Renal cortex interstitium (tissue), 11 donors: ENCODE data around the gene CTSS. TPM values are rescaled to one million over a fixed set of nuclear protein-coding genes. Genes with fewer than 3 reads are reported as not detected.
"Not testable (repeated sequence)": the region's sequence is repeated elsewhere in the genome, so short reads cannot be mapped to it uniquely, and the experiment has no call there.

Source experiments
- DNase-seq, 11 donors: peaks; one replicate each; pipeline ENCODE4 v3.0.0-alpha.2; 2013; ENCODE audit warnings: low read depth in 9 of 11, low spot score in 4 of 11; ENCODE audit errors: extremely low read depth in 1 of 11
- polyA plus RNA-seq, 3 donors: library from polyadenylated mRNA; unstranded; fragments of 120-200 nt; gene quantifications; one replicate each; pipeline ENCODE4 v1.2.1, GENCODE V29; 2013; ENCODE audit not compliant: insufficient read length in 3 of 3

The CTSS gene
- polyA plus RNA-seq, 3 donors = 12.3 to 14.0 (median 13.5) TPM

GRCh38 chr1:150724336-150724735 is 41.2 kb downstream of the CTSS start:
- DNase-seq = no peak

GRCh38 chr1:150720703-150721102 is 44.9 kb downstream of the CTSS start, which contains the start of gene HORMAD1:
Gene HORMAD1, minus strand, starts transcription at chr1:150720895. Its CDS starts 1,390 bp downstream, at chr1:150719505.
- DNase-seq = no peak

GRCh38 chr1:150720098-150720497 is 45.5 kb downstream of the CTSS start:
- DNase-seq = no peak

- DNase-seq = no peak
These were observed 47.2 kb downstream of the CTSS start for GRCh38 chr1:150718225-150718891.

GRCh38 chr1:150709031-150709430 is 56.5 kb downstream of the CTSS start:
- not testable (repeated sequence) for DNase-seq

GRCh38 chr1:150708595-150708994 is 57.0 kb downstream of the CTSS start:
- no peak for DNase-seq

- DNase-seq = no peak
These were observed 59.5 kb downstream of the CTSS start for GRCh38 chr1:150706091-150706490.

GRCh38 chr1:150703427-150703826 is 62.2 kb downstream of the CTSS start:
- DNase-seq = no peak

GRCh38 chr1:150696995-150697927 is 68.3 kb downstream of the CTSS start, which contains the start of gene GOLPH3L:
Gene GOLPH3L, minus strand, starts transcription at chr1:150697154. Its CDS starts 2,316 bp downstream, at chr1:150694838.
- DNase-seq = peak; percentile 92 to 99 (median 96)

- DNase-seq = peak in 2 of 11 donors; percentile 5 to 11
These were observed 69.0 kb downstream of the CTSS start for GRCh38 chr1:150696590-150696989.

- no peak for DNase-seq
These were observed 69.4 kb downstream of the CTSS start for GRCh38 chr1:150696162-150696561.

GRCh38 chr1:150695561-150695960 is 70.0 kb downstream of the CTSS start:
- no peak for DNase-seq

- DNase-seq = no peak
These were observed 72.9 kb downstream of the CTSS start for GRCh38 chr1:150692720-150693119.

GRCh38 chr1:150688763-150689162 is 76.8 kb downstream of the CTSS start:
- DNase-seq = no peak

GRCh38 chr1:150686275-150686674 is 79.3 kb downstream of the CTSS start:
- DNase-seq = no peak

GRCh38 chr1:150683914-150684313 is 81.7 kb downstream of the CTSS start:
- DNase-seq = no peak
